GM23338 (cell line): ENCODE measurements around the gene AVPR1B. TPM values are rescaled to one million over a fixed set of nuclear protein-coding genes. Genes with fewer than 3 reads are reported as not detected.

Source experiments
- CTCF ChIP-seq, 2 experiments: fragments of 200-600 bp in 1 of 2; sonication (generic) in 1 of 2; conservative IDR thresholded peaks; 2 replicates each; pipeline versions ENCODE4 v1.5.1 to v1.6.1; 2016 to 2017; ENCODE audit warnings: antibody characterized with exemption in 2 of 2, low read depth in 2 of 2, mild to moderate bottlenecking in 2 of 2, moderate library complexity in 1 of 2
- EZH2phosphoT487 ChIP-seq: fragments of 200-600 bp; sonication (generic); IDR thresholded peaks from one replicate; pipeline ENCODE4 v1.8.1; 2018; ENCODE audit warnings: antibody characterized with exemption; ENCODE audit not compliant: unreplicated experiment
- JUNB ChIP-seq: IDR thresholded peaks from one replicate; pipeline ENCODE4 v1.6.1; 2016; ENCODE audit warnings: antibody characterized with exemption; ENCODE audit not compliant: unreplicated experiment
- STAT1 ChIP-seq: IDR thresholded peaks from one replicate; pipeline ENCODE4 v1.6.1; 2016; ENCODE audit warnings: antibody characterized with exemption; ENCODE audit not compliant: unreplicated experiment
- ZNF114 ChIP-seq: fragments of 250-450 bp; sonication (Bioruptor Pico); IDR thresholded peaks from 2 replicates; pipeline ENCODE4 v1.5.0; 2020; ENCODE audit warnings: mild to moderate bottlenecking, moderate library complexity
- ZNF331 ChIP-seq: fragments of 250-450 bp; sonication (Bioruptor Pico); IDR thresholded peaks from 2 replicates; pipeline ENCODE4 v1.5.0; 2020; ENCODE audit warnings: low read depth, mild to moderate bottlenecking, moderate library complexity
- polyA plus RNA-seq: library from polyadenylated mRNA; unstranded; fragments of >200 nt; fragmentation: Nextera tagmentation; extraction: Ambion mirVana; gene quantifications from 2 replicates; pipeline ENCODE4 v1.2.1, GENCODE V29; 2016
- total RNA-seq: library from RNA; depleted of rRNA; stranded (reverse); fragments of >200 nt; shearing (Covaris generic); gene quantifications from 2 replicates; pipeline ENCODE4 v1.2.3, GENCODE V29; 2014
- TF ChIP-seq, protein P1 (sequence below): fragments of 250-450 bp; sonication (Bioruptor Pico); IDR thresholded peaks from 2 replicates; pipeline ENCODE4 v1.5.0; 2020; ENCODE audit warnings: mild to moderate bottlenecking, moderate library complexity
- TF ChIP-seq, protein P2 (sequence below): IDR thresholded peaks from one replicate; pipeline ENCODE4 v1.6.1; 2018; ENCODE audit warnings: antibody characterized with exemption; ENCODE audit not compliant: unreplicated experiment

Gene AVPR1B
- total and polyA plus RNA-seq, 2 experiments from 2014 or later, result 0.24 to 0.52 TPM

DNA sequence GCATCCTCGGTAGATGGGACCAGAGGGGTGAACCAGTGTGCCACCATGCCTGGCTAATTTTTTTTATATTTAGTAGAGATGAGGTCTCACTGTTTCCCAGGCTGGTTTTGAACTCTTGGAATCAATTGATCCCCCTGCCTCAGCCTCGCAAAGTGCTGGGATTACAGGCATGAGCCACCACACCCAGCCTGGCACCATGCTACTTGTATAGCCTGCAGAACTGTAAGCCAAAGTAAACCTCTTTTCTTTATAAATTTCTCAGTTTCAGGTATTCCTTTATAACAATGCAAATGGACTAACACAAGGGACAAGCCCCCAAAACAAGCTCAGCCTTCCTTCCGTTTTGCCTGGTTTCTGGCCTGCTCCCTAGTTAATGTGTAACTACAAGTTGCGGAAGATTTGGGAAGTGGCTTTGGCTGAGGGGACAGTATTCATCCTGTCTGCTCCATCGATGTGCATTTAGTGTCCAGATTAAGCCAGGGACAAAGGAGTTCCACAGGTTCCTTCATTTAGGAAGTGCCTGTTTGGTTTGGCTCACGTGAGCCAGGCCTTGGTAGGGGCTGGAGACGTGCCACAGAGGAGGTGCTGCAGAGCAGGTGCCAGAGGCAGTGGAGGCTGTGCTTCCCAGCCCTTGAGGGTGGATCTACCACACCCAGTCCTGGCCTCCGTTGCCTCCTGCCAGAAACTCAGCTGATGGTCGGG, 4.4 kb downstream of the AVPR1B start (continued):
- TF ChIP-seq, protein P1, sequence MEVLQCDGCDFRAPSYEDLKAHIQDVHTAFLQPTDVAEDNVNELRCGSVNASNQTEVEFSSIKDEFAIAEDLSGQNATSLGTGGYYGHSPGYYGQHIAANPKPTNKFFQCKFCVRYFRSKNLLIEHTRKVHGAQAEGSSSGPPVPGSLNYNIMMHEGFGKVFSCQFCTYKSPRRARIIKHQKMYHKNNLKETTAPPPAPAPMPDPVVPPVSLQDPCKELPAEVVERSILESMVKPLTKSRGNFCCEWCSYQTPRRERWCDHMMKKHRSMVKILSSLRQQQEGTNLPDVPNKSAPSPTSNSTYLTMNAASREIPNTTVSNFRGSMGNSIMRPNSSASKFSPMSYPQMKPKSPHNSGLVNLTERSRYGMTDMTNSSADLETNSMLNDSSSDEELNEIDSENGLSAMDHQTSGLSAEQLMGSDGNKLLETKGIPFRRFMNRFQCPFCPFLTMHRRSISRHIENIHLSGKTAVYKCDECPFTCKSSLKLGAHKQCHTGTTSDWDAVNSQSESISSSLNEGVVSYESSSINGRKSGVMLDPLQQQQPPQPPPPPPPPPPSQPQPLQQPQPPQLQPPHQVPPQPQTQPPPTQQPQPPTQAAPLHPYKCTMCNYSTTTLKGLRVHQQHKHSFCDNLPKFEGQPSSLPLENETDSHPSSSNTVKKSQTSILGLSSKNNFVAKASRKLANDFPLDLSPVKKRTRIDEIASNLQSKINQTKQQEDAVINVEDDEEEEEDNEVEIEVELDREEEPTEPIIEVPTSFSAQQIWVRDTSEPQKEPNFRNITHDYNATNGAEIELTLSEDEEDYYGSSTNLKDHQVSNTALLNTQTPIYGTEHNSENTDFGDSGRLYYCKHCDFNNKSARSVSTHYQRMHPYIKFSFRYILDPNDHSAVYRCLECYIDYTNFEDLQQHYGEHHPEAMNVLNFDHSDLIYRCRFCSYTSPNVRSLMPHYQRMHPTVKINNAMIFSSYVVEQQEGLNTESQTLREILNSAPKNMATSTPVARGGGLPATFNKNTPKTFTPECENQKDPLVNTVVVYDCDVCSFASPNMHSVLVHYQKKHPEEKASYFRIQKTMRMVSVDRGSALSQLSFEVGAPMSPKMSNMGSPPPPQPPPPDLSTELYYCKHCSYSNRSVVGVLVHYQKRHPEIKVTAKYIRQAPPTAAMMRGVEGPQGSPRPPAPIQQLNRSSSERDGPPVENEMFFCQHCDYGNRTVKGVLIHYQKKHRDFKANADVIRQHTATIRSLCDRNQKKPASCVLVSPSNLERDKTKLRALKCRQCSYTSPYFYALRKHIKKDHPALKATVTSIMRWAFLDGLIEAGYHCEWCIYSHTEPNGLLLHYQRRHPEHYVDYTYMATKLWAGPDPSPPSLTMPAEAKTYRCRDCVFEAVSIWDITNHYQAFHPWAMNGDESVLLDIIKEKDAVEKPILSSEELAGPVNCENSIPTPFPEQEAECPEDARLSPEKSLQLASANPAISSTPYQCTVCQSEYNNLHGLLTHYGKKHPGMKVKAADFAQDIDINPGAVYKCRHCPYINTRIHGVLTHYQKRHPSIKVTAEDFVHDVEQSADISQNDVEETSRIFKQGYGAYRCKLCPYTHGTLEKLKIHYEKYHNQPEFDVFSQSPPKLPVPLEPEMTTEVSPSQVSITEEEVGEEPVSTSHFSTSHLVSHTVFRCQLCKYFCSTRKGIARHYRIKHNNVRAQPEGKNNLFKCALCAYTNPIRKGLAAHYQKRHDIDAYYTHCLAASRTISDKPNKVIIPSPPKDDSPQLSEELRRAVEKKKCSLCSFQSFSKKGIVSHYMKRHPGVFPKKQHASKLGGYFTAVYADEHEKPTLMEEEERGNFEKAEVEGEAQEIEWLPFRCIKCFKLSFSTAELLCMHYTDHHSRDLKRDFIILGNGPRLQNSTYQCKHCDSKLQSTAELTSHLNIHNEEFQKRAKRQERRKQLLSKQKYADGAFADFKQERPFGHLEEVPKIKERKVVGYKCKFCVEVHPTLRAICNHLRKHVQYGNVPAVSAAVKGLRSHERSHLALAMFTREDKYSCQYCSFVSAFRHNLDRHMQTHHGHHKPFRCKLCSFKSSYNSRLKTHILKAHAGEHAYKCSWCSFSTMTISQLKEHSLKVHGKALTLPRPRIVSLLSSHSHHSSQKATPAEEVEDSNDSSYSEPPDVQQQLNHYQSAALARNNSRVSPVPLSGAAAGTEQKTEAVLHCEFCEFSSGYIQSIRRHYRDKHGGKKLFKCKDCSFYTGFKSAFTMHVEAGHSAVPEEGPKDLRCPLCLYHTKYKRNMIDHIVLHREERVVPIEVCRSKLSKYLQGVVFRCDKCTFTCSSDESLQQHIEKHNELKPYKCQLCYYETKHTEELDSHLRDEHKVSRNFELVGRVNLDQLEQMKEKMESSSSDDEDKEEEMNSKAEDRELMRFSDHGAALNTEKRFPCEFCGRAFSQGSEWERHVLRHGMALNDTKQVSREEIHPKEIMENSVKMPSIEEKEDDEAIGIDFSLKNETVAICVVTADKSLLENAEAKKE (CRISPR knock-in tag), result no peak
- TF ChIP-seq ZNF114 (CRISPR knock-in tag), result no peak
- TF ChIP-seq, protein P2, sequence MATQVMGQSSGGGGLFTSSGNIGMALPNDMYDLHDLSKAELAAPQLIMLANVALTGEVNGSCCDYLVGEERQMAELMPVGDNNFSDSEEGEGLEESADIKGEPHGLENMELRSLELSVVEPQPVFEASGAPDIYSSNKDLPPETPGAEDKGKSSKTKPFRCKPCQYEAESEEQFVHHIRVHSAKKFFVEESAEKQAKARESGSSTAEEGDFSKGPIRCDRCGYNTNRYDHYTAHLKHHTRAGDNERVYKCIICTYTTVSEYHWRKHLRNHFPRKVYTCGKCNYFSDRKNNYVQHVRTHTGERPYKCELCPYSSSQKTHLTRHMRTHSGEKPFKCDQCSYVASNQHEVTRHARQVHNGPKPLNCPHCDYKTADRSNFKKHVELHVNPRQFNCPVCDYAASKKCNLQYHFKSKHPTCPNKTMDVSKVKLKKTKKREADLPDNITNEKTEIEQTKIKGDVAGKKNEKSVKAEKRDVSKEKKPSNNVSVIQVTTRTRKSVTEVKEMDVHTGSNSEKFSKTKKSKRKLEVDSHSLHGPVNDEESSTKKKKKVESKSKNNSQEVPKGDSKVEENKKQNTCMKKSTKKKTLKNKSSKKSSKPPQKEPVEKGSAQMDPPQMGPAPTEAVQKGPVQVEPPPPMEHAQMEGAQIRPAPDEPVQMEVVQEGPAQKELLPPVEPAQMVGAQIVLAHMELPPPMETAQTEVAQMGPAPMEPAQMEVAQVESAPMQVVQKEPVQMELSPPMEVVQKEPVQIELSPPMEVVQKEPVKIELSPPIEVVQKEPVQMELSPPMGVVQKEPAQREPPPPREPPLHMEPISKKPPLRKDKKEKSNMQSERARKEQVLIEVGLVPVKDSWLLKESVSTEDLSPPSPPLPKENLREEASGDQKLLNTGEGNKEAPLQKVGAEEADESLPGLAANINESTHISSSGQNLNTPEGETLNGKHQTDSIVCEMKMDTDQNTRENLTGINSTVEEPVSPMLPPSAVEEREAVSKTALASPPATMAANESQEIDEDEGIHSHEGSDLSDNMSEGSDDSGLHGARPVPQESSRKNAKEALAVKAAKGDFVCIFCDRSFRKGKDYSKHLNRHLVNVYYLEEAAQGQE, result no peak
- TF ChIP-seq CTCF (conservative IDR thresholded peaks at IDR 0.05; ENCODE audit: low read depth in 2 of 2), result no peak
- no peak for TF ChIP-seq ZNF331
- TF ChIP-seq STAT1, result no peak
- TF ChIP-seq EZH2phosphoT487, result no peak
- no peak for TF ChIP-seq JUNB
